GM19328 (cell line): ENCODE measurements around the gene ADCYAP1R1.

Experiments
- ATAC-seq: cut with Tn5 transposase; IDR thresholded peaks from one replicate; pipeline ENCODE4 v1.9.1; 2021; ENCODE audit warnings: mild to moderate bottlenecking, moderate library complexity; ENCODE audit not compliant: unreplicated experiment

Gene ADCYAP1R1

GRCh38 chr7:31082447-31082846 lies 30.3 kb downstream of the ADCYAP1R1 start:
- ATAC-seq: no peak

- no peak for ATAC-seq
These were observed 31.2 kb downstream of the ADCYAP1R1 start for GRCh38 chr7:31083210-31083786.

DNA sequence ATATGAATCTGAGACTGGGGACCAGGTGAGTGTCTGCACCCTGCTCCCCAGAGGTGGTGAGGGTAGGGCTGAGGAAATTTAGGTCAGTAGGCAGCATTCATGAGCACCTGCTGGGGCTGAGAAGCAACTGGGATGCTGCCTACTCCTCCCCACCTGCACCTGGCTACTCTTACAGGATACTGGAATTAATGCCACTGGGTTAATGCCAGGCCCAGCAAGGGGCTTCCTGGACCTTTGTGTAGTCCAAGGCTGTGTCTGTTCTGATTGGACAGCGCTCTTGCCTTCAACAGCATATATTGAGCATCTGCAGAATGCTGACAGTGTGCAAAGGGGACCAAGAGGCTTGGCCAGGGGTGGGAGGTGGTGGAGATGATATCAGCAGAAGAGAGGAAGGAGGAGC lies 32.1 kb downstream of the ADCYAP1R1 start:
- no peak for ATAC-seq

GRCh38 chr7:31087351-31087750 lies 35.2 kb downstream of the ADCYAP1R1 start:
- ATAC-seq: no peak

DNA sequence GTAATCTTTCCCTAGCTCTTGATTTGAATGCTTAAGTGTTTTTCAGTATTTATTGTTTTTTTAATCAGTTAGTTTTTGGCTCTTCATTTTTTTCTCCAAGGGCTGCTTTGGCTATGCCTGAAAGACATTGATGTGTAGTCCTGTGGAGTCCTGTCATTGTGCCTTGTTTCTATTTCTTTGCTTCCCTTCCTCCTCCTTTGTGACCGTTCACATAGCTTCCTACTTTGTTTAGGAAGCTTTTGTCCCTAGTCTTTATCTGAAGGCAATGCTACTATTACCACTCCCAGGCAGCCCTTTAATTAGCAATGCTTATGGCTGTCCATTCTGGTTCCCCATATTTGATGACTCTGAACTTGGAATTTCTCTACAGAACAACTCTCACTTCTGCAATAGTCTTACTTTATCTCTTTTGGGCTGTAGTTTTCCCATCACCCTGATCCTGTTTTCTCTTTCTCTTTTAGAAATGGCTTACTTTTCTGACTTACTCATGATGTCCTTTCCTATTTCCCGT lies 39.9 kb downstream of the ADCYAP1R1 start:
- ATAC-seq: no peak

DNA sequence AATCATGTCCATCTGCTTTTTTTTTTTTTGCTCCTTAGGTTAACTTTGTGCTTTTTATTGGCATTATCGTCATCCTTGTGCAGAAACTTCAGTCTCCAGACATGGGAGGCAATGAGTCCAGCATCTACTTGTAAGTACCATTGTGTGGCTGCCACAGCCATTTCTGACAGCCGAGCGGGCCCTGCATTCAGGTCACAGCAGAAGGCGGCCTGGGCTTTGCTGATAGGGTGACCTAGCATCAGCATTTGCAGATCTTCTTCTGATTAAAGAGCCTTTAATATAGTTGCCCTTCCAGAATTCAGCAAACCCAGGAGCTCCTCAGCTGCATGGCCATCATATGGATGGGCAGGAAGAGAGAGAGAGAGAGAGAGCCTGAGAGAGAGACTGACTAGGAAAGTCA lies 40.5 kb downstream of the ADCYAP1R1 start:
- no peak for ATAC-seq

- ATAC-seq: no peak
These were observed 41.2 kb downstream of the ADCYAP1R1 start for GRCh38 chr7:31093282-31093681.

GRCh38 chr7:31094271-31094670 lies 42.2 kb downstream of the ADCYAP1R1 start:
- ATAC-seq: no peak

DNA sequence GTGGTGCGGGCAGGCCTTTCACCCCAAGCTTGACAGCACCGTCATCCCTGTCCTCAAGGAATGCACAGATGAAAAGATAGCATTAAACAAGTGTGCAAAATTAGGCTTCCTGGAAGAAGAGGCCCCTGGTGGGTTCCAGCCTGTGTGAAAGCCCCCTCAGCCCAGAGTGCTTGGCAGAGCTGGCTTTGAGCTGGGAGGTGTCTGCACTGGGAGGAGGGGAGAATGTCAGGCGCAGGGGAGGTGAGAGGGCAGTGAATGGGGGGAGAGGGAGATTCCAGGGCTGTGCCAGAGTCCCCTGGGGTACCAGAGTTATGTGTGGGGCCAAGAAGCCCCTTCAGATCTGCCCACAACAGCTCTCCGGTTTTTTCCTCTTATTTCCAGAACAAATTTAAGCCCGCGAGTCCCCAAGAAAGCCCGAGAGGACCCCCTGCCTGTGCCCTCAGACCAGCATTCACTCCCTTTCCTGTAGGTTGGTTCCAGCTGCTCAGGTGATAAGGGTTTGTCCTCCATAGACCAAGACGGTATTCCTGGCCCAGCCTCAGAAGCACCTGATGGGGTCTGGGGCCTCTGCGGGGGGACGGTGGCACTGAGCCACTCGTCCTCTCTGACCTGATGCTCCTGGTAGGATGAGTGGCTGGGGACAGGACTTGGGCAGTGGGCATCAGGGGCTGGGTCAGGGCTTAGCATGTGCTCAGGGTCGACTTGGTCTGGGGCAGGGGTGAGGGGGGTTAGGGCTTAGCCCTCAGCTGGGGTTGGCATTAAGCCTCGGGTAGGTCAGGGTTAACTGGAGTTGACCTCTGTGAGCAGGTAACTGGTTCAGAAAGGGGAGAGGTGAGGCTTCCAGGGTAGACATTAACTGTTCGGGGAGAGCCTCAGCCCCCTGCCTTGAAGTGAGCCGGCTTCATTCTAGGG lies 43.4 kb downstream of the ADCYAP1R1 start:
- no peak for ATAC-seq

GRCh38 chr7:31096198-31096876 lies 44.2 kb downstream of the ADCYAP1R1 start:
- ATAC-seq: no peak

GRCh38 chr7:31096877-31097258 lies 44.8 kb downstream of the ADCYAP1R1 start:
- ATAC-seq: no peak

- no peak for ATAC-seq
These were observed 46.7 kb downstream of the ADCYAP1R1 start for GRCh38 chr7:31098642-31099360.

DNA sequence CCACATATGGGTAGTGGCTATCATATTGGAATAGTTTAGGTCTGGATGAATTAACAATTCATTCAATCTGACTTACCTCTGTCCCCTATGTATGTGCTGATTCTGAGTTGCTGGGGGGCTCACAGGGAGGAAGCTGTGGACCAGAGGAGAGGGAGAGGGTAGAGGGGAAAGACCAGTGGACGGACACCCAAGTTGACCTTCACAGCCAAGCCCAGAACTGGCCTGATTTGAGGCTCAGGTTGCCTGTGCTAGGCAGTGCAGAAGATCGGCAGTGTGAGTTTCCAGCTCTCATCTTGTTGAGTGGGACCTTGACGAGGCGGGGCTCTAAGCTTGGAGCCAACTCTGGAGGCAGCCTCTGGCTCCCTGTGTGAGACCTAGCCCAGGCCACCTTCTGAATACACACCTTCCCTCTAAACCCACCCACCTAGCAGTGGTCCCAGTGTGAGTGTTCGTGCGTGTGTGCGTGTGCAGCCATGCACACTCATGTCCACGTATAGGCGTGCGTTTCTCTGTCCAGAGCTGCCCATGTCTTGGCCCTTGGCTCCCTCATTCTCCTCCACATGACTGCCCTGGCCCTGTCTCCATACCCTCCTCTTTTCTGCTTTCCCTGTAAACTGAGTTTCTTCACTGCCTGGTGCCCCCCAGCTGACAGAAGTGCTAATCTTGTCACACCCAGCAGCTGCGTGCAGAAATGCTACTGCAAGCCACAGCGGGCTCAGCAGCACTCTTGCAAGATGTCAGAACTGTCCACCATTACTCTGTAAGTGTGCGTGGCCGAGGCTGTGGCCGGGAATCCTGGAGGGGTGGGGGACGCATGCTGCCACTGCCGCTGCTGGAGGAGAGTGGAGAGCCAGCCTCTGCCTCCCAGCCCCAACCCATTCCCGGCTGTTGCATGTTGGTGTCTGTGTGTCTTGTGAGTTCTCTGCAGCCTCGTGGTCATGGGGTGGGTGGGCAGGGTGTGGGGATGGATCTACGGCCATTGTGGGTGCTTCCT lies 47.6 kb downstream of the ADCYAP1R1 start:
- ATAC-seq: no peak

DNA sequence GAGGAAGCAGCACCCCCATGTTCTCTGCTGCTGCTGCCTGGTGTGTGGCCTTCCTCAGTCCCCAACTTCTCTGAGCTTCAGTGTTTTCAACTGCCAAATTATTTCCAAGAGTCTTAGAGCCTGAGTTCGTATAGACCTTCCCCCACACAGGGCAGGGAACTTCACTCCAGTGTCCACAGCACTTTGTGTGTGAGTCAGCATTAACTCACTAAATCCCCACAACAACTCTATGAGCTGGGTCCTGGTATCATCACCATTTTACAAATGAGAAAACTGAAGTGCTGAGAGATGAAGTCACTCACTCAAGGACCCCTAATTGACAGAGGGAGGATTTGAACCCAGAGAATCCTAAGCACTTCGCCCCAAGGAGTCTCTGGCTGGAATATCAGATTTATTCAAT lies 48.3 kb downstream of the ADCYAP1R1 start:
- no peak for ATAC-seq

- ATAC-seq: no peak
These were observed 48.8 kb downstream of the ADCYAP1R1 start for GRCh38 chr7:31100871-31101270.

DNA sequence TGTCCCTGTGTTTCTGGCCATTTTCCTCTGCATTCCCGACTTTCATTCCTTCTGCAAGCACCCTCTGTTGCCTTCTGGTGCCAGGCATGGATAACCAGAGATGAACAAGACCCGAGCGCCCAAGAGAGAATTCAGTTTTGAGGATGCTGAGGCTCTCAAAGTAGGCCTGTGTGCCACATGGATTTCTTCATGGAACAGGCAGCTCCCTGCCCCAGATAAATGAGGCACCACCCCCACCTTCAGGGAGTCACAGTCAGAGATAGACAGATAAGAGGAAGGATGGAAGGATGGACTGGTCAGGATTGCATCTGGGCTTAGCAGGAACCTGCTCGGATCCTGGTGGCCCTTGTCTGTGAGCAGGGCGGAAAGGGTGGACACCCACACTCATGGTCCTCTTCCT lies 49.4 kb downstream of the ADCYAP1R1 start:
- ATAC-seq: no peak

GRCh38 chr7:31102151-31102972 lies 50.3 kb downstream of the ADCYAP1R1 start:
- no peak for ATAC-seq

GRCh38 chr7:31102973-31103850 lies 51.1 kb downstream of the ADCYAP1R1 start:
- ATAC-seq: no peak
